K562 (cell line): ENCODE measurements around the gene CD52. TPM values are rescaled to one million over a fixed set of nuclear protein-coding genes. Genes with fewer than 3 reads are reported as not detected.

Source experiments
- ARID4B ChIP-seq: sonication (generic); formaldehyde crosslinking; IDR thresholded peaks from 2 replicates; pipeline ENCODE4 v1.8.0; 2022; ENCODE audit warnings: mild to moderate bottlenecking, missing genetic modification reagents
- ATF6 ChIP-seq: sonication (generic); formaldehyde crosslinking; IDR thresholded peaks from 2 replicates; pipeline ENCODE4 v1.4.0; 2020; ENCODE audit warnings: mild to moderate bottlenecking, missing genetic modification reagents
- HIVEP1 ChIP-seq: fragments of 250-450 bp; sonication (Bioruptor Pico); IDR thresholded peaks from 2 replicates; pipeline ENCODE4 v1.4.0; 2020; ENCODE audit warnings: mild to moderate bottlenecking
- POLR2G ChIP-seq: fragments of 200-400 bp; formaldehyde crosslinking; IDR thresholded peaks from 2 replicates; pipeline ENCODE4 v1.6.1; 2017; ENCODE audit warnings: low read depth, mild to moderate bottlenecking, antibody characterized with exemption, low read length, moderate library complexity
- SP1 ChIP-seq: sonication (generic); formaldehyde crosslinking; IDR thresholded peaks from 2 replicates; pipeline ENCODE4 v1.8.1; 2022; ENCODE audit warnings: mild to moderate bottlenecking, missing genetic modification reagents
- ZNF143 ChIP-seq: sonication (generic); formaldehyde crosslinking; IDR thresholded peaks from 2 replicates; pipeline ENCODE4 v1.9.0; 2022; ENCODE audit warnings: mild to moderate bottlenecking, missing genetic modification reagents
- polyA plus RNA-seq, 8 experiments: library from polyadenylated mRNA; depleted of rRNA in 4 of 8; stranded (reverse) in 5 of 8; unstranded in 3 of 8; fragments of >200 nt; fragmentation: Nextera tagmentation in 2 of 8; fragmentation: Illumina TruSeq in 1 of 8; extraction: Ambion mirVana in 2 of 8; extraction: Trizol in 1 of 8; gene quantifications; 2 replicates each; pipeline versions ENCODE4 v1.2.1 to v1.2.3, GENCODE V29; 2011 to 2014; ENCODE audit warnings: inconsistent platforms in 1 of 8, missing spikeins in 1 of 8
- total RNA-seq, 7 experiments: library from RNA; depleted of rRNA in 6 of 7; stranded (reverse); fragments of >200 nt in 6 of 7; fragmentation: Illumina TruSeq in 2 of 7; extraction: Trizol in 2 of 7; gene quantifications; 2 replicates each; pipeline versions ENCODE4 v1.2.1 to v1.2.3, GENCODE V29; 2011 to 2021; ENCODE audit warnings: low replicate concordance in 1 of 7

CD52 gene
- total and polyA plus RNA-seq, 9 of the 15 experiments (the other 6 are each of a cell fraction or from before 2014, with no cell fraction given) = 34.9 to 488 (median 173) TPM

- 0 out of 2 replicates have a peak, but pooled peaks have one; percentile 35 for TF ChIP-seq ATF6 (CRISPR knock-in tag)
- peak; percentile 36; the same call in 1 of the 2 replicates for TF ChIP-seq ZNF143 (CRISPR knock-in tag)
- peak; percentile 38; the same call in 1 of the 2 replicates for TF ChIP-seq POLR2G
- TF ChIP-seq ARID4B (CRISPR knock-in tag) = peak; percentile 78; the same call in 1 of the 2 replicates
- no peak for TF ChIP-seq SP1 (CRISPR knock-in tag)
- TF ChIP-seq HIVEP1 = 0 out of 2 replicates have a peak, but pooled peaks have one; percentile 21
These were observed 36.4 kb upstream of the CD52 start (continued) for GRCh38 chr1:26281091-26281958.
